ENCODE data around the gene SERPINH1. TPM values are rescaled to one million over a fixed set of nuclear protein-coding genes. Genes with fewer than 3 reads are reported as not detected.

SERPINH1 gene
- total and polyA plus RNA-seq, 4 donors: 112 to 585 (median 287) TPM

DNA sequence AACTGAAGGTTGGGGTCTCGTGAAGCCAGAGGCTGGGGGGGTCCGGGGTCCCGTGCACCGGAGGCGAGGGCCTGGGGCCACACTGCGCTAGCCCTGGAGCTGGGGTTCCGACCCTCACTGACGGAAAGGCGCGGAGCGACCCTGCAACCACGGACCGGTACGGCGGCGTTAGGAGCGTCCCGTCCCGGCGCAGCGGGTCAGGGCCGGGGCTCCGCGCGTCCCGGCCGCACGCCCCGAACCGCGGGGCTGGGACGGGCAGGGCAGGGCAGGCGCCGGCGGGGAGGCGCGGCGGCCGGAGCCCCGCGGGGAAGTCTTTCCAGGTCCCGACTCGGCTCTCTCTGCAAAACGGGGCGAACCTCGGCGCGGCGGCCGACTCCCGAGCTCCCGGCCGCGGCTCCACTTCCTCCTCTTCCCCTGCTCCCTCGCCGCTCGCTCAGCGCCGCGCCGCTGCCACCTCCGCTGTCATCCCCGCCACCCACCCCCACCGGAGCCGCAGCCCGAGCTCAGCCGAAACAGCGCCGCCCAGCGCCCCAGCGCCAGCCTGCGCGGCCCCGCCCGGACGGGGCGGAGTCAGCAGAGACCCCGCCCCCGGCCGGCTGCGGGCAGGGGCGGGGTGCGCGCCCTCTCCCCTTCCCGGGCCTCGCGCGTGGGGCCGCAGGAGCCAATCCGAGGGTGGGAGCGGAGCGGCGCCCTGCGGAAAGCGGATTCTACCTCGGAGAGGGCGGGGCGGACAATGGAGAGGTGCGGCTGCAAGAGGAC is 36.4 kb upstream of the SERPINH1 start, which contains the start of gene GDPD5:
GDPD5 (minus strand) TSS at position 509 of the 759 bp plus-strand sequence. CDS start 48,206 bp downstream, outside the sequence.
- WGBS, 2 donors: 0 to 1% methylated on average over 52 to 99 of the region's 99 CpGs
- peak; percentile 96 for ATAC-seq (ENCODE audit: insufficient read depth, low FRiP score)
- Histone ChIP-seq H3K4me3 (peak within 1 kb of the TSS; percentile 65), H3K9me3 (ENCODE audit: control insufficient read depth in 4 of 4, insufficient read depth in 3 of 4, low read length in 3 of 4) (no peaks in the 10 kb centered on the region), H3K27ac (ENCODE audit: low read depth in 1 of 2, low read length in 1 of 2) (no peak within 1 kb of the TSS), H3K9ac (ENCODE audit: insufficient read depth in 1 of 2, low read length in 2 of 2) (peak within 1 kb of the TSS in 1 of 2 donors; percentile 57), H3K4me1 (ENCODE audit: control insufficient read depth in 5 of 5, insufficient read depth in 5 of 5, low read length in 5 of 5) (peaks cover 0 to 7% (median 0%) of the 10 kb centered on the region in 5 donors), H3K27me3 (ENCODE audit: control insufficient read depth in 3 of 3, insufficient read depth in 3 of 3, low read length in 2 of 3) (peaks cover 0 to 10% (median 8%) of the 10 kb centered on the region in 3 donors), H3K36me3 (ENCODE audit: control insufficient read depth in 4 of 4, insufficient read depth in 4 of 4, low read length in 4 of 4) (no peaks in the 10 kb centered on the region)
- peak; percentile 87 to 92 (median 91) for DNase-seq
- TF ChIP-seq, protein P1, sequence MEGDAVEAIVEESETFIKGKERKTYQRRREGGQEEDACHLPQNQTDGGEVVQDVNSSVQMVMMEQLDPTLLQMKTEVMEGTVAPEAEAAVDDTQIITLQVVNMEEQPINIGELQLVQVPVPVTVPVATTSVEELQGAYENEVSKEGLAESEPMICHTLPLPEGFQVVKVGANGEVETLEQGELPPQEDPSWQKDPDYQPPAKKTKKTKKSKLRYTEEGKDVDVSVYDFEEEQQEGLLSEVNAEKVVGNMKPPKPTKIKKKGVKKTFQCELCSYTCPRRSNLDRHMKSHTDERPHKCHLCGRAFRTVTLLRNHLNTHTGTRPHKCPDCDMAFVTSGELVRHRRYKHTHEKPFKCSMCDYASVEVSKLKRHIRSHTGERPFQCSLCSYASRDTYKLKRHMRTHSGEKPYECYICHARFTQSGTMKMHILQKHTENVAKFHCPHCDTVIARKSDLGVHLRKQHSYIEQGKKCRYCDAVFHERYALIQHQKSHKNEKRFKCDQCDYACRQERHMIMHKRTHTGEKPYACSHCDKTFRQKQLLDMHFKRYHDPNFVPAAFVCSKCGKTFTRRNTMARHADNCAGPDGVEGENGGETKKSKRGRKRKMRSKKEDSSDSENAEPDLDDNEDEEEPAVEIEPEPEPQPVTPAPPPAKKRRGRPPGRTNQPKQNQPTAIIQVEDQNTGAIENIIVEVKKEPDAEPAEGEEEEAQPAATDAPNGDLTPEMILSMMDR (IDR thresholded peaks at IDR 0.05; ENCODE audit: control extremely low read depth, extremely low read depth): peak; percentile 37

DNA sequence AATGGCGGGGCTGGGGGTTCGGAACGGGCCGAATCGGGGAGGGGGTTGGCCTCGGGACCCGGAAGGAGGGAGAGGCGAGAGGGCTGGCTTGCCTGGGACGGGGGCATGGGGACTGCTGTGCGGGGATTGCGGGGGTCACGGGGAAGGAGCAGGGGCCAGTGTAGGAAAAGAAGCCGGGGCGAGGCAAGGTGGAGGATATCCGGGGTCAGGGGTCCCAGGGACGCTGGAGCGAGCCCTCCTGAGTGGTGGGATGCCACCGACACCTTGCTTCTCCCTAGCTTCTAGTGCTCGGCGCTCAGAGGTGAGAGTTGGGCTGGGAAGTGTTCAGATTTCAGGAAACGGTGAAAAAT is 35.9 kb upstream of the SERPINH1 start:
- H3K27me3 ChIP-seq (ENCODE audit: control insufficient read depth in 3 of 3, insufficient read depth in 3 of 3, low read length in 2 of 3): peaks cover 0 to 10% (median 8%) of the 10 kb centered on the region in 3 donors
- no peak overlapping the region for H3K27ac ChIP-seq (ENCODE audit: low read depth in 1 of 2, low read length in 1 of 2)
- H3K9ac ChIP-seq (ENCODE audit: insufficient read depth in 1 of 2, low read length in 2 of 2): peak overlapping the region in 1 of 2 donors; percentile 57
- TF ChIP-seq, protein P1 (IDR thresholded peaks at IDR 0.05; ENCODE audit: control extremely low read depth, extremely low read depth): no peak
- ATAC-seq (ENCODE audit: insufficient read depth, low FRiP score) (no peak), DNase-seq (no peak)
- H3K36me3 ChIP-seq (ENCODE audit: control insufficient read depth in 4 of 4, insufficient read depth in 4 of 4, low read length in 4 of 4): no peaks in the 10 kb centered on the region
- WGBS, 2 donors: 2 to 4% methylated on average over 21 of the region's 21 CpGs
- H3K4me3 ChIP-seq: peak overlapping the region; percentile 48
- H3K9me3 ChIP-seq (ENCODE audit: control insufficient read depth in 4 of 4, insufficient read depth in 3 of 4, low read length in 3 of 4): no peaks in the 10 kb centered on the region
- H3K4me1 ChIP-seq (ENCODE audit: control insufficient read depth in 5 of 5, insufficient read depth in 5 of 5, low read length in 5 of 5): peaks cover 0 to 7% (median 0%) of the 10 kb centered on the region in 5 donors

DNA sequence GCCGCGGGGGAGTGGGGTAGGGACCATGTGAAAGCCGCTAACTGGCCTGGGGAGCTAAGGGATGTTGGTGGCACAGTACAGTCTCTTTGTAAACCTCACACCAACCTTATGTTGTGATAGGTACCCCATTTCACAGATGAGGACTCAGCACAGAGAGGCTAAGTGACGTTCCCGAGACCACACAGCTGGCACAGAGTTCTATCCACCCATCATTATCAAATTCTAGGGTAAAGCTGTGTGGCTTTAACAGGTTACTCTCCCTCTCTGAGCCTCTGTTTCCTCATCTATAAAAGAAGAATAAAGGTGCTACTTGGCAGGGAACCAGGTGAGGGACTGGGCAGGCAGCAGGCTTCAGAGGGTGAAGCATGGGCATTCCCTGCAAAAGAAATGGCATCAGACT is 34.9 kb upstream of the SERPINH1 start:
- Histone ChIP-seq H3K4me1 (ENCODE audit: control insufficient read depth in 5 of 5, insufficient read depth in 5 of 5, low read length in 5 of 5) (peaks cover 0 to 8% (median 0%) of the 10 kb centered on the region in 5 donors), H3K27ac (ENCODE audit: low read depth in 1 of 2, low read length in 1 of 2) (no peak overlapping the region), H3K4me3 (no peak overlapping the region), H3K27me3 (ENCODE audit: control insufficient read depth in 3 of 3, insufficient read depth in 3 of 3, low read length in 2 of 3) (peaks cover 0 to 10% (median 8%) of the 10 kb centered on the region in 3 donors), H3K9ac (ENCODE audit: insufficient read depth in 1 of 2, low read length in 2 of 2) (no peak overlapping the region), H3K36me3 (ENCODE audit: control insufficient read depth in 4 of 4, insufficient read depth in 4 of 4, low read length in 4 of 4) (no peaks in the 10 kb centered on the region), H3K9me3 (ENCODE audit: control insufficient read depth in 4 of 4, insufficient read depth in 3 of 4, low read length in 3 of 4) (no peaks in the 10 kb centered on the region)
- no peak for ATAC-seq (ENCODE audit: insufficient read depth, low FRiP score)
- TF ChIP-seq, protein P1 (IDR thresholded peaks at IDR 0.05; ENCODE audit: control extremely low read depth, extremely low read depth): no peak
- WGBS, 2 donors: 96 to 97% methylated on average over 5 of the region's 5 CpGs
- DNase-seq: no peak

Data from lung (tissue), 12 donors.